Glomerular endothelial cell (primary cell): ENCODE results near the gene HEXD. TPM values are rescaled to one million over a fixed set of nuclear protein-coding genes. Genes with fewer than 3 reads are reported as not detected.
"Not testable (repeated sequence)": the region's sequence is repeated elsewhere in the genome, so short reads cannot be mapped to it uniquely, and the experiment has no call there.

Experiments used
- DNase-seq: peaks from one replicate; pipeline ENCODE4 v3.0.0-alpha.2; 2011; ENCODE audit warnings: low read depth, low spot score; ENCODE audit errors: extremely low read depth
- total RNA-seq: library from RNA; depleted of rRNA; stranded (reverse); fragments of >200 nt; gene quantifications from 2 replicates; pipeline ENCODE4 v1.2.3, GENCODE V29; 2015

HEXD gene
- total RNA-seq, 1 donor from 2014 or later, result 31.1 TPM

- no peak for DNase-seq
Measured at GRCh38 chr17:82396601-82397435, 21.3 kb upstream of the HEXD start.

- DNase-seq, result no peak
Measured at GRCh38 chr17:82397449-82398335, 20.5 kb upstream of the HEXD start.

GRCh38 chr17:82399041-82399441, 19.1 kb upstream of the HEXD start:
- DNase-seq, result no peak

- no peak for DNase-seq
Measured at GRCh38 chr17:82399601-82400101, 18.5 kb upstream of the HEXD start.

- DNase-seq, result no peak
Measured at GRCh38 chr17:82400206-82400605, 17.9 kb upstream of the HEXD start.

GRCh38 chr17:82400830-82401229, 17.3 kb upstream of the HEXD start:
- DNase-seq, result no peak

GRCh38 chr17:82402865-82403264, 15.3 kb upstream of the HEXD start:
- no peak for DNase-seq

- no peak for DNase-seq
Measured at GRCh38 chr17:82403662-82404660, 14.2 kb upstream of the HEXD start.

GRCh38 chr17:82405051-82405450, 13.1 kb upstream of the HEXD start:
- no peak for DNase-seq

GRCh38 chr17:82406131-82406671, 11.9 kb upstream of the HEXD start:
- DNase-seq, result no peak

GRCh38 chr17:82407255-82407654, 10.9 kb upstream of the HEXD start:
- no peak for DNase-seq

- DNase-seq, result no peak
Measured at GRCh38 chr17:82408288-82408937, 9.7 kb upstream of the HEXD start.

- DNase-seq, result no peak
Measured at GRCh38 chr17:82408938-82409318, 9.2 kb upstream of the HEXD start.

GRCh38 chr17:82410014-82410716, 8.0 kb upstream of the HEXD start:
- no peak for DNase-seq

- DNase-seq, result no peak
Measured at GRCh38 chr17:82411396-82412053, 6.6 kb upstream of the HEXD start.

GRCh38 chr17:82412081-82412480, 6.1 kb upstream of the HEXD start:
- DNase-seq, result not testable (repeated sequence)

GRCh38 chr17:82412535-82413520, 5.3 kb upstream of the HEXD start:
- no peak for DNase-seq
